ENCODE measurements around the gene ADAMTSL3. TPM values are rescaled to one million over a fixed set of nuclear protein-coding genes. Genes with fewer than 3 reads are reported as not detected.
A peak's percentile ranks its signal among the peaks of the same experiment; 100 is the strongest.

Gene ADAMTSL3
- total RNA-seq, 1 donor from 2014 or later, result 0.41 TPM

GRCh38 chr15:83733691-83734090 is 79.8 kb downstream of the ADAMTSL3 start:
- Histone ChIP-seq H3K9ac (no peak overlapping the region), H3K79me2 (ENCODE audit: low read depth) (no peaks in the 10 kb centered on the region), H3K27me3 (no peaks in the 10 kb centered on the region), H3F3A (ENCODE audit: low read depth) (no peaks in the 10 kb centered on the region), H4K20me1 (ENCODE audit: low read depth) (no peaks in the 10 kb centered on the region), H3K9me3 (ENCODE audit: low read depth) (no peaks in the 10 kb centered on the region), H3K4me3 (no peak overlapping the region), H2AFZ (replicated peaks) (no peak overlapping the region), H3K36me3 (no peaks in the 10 kb centered on the region), H3K4me2 (no peak overlapping the region), H3K27ac (no peak overlapping the region), H3K4me1 (peaks cover 4% of the 10 kb centered on the region)
- Mint-ChIP-seq H3K4me3 (no peak overlapping the region), H3K36me3 (no peaks in the 10 kb centered on the region), H3K27me3 (ENCODE audit: insufficient read depth, low read depth) (no peaks in the 10 kb centered on the region), H3K27ac (no peak overlapping the region), H3K9me3 (peaks cover 3% of the 10 kb centered on the region), H3K4me1 (peaks cover 4% of the 10 kb centered on the region)
- no peak for DNase-seq (ENCODE audit: low spot score)
- no peak for TF ChIP-seq EZH2phosphoT487 (IDR thresholded peaks at IDR 0.05)
- no peak for TF ChIP-seq CTCF (IDR thresholded peaks at IDR 0.05)
- TF ChIP-seq EZH2 (IDR thresholded peaks at IDR 0.05), result no peak

DNA sequence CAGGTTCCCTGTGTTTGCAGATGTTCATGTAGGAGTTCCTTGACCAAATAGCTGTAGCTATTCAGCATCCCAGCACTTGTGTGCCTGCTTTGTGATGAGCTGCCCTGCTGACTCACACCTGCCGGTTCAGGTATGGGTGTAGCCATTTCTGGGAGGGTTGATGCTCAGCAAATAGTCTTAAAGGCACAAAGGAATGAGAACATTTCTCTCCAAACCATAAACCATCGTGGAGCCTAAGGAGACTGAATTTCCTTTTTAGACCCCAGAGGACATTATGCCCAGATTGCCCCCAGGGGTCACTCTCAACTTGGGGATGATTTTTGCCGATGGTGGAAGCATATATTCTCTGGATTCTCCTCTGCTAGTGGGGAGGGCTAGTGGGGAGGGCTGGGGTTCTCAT is 80.6 kb downstream of the ADAMTSL3 start:
- H3K36me3 ChIP-seq, result no peaks in the 10 kb centered on the region
- H3K9me3 Mint-ChIP-seq, result peaks cover 3% of the 10 kb centered on the region
- H3K27me3 ChIP-seq, result no peaks in the 10 kb centered on the region
- H3K27ac ChIP-seq, result no peak overlapping the region
- H3K79me2 ChIP-seq (ENCODE audit: low read depth), result no peaks in the 10 kb centered on the region
- peaks cover 4% of the 10 kb centered on the region for H3K4me1 Mint-ChIP-seq
- no peak overlapping the region for H3K4me3 ChIP-seq
- H3K4me2 ChIP-seq, result no peak overlapping the region
- no peaks in the 10 kb centered on the region for H4K20me1 ChIP-seq (ENCODE audit: low read depth)
- TF ChIP-seq CTCF (IDR thresholded peaks at IDR 0.05) (peak; percentile 46), EZH2phosphoT487 (IDR thresholded peaks at IDR 0.05) (no peak), EZH2 (IDR thresholded peaks at IDR 0.05) (no peak)
- DNase-seq (ENCODE audit: low spot score), result peak; percentile 17
- H3K27ac Mint-ChIP-seq, result no peak overlapping the region
- H3F3A ChIP-seq (ENCODE audit: low read depth), result no peaks in the 10 kb centered on the region
- H3K9me3 ChIP-seq (ENCODE audit: low read depth), result no peaks in the 10 kb centered on the region
- H3K36me3 Mint-ChIP-seq, result no peaks in the 10 kb centered on the region
- peak overlapping the region; percentile 58 for H2AFZ ChIP-seq (replicated peaks)
- H3K4me3 Mint-ChIP-seq, result no peak overlapping the region
- no peak overlapping the region for H3K9ac ChIP-seq
- H3K4me1 ChIP-seq, result peaks cover 4% of the 10 kb centered on the region
- H3K27me3 Mint-ChIP-seq (ENCODE audit: insufficient read depth, low read depth), result no peaks in the 10 kb centered on the region

GRCh38 chr15:83739629-83740028 is 85.7 kb downstream of the ADAMTSL3 start:
- Histone ChIP-seq H3K36me3 (no peaks in the 10 kb centered on the region), H3K4me3 (no peak overlapping the region), H3K27ac (no peak overlapping the region), H2AFZ (replicated peaks) (no peak overlapping the region), H3K4me2 (no peak overlapping the region), H4K20me1 (ENCODE audit: low read depth) (no peaks in the 10 kb centered on the region), H3K79me2 (ENCODE audit: low read depth) (no peaks in the 10 kb centered on the region), H3K4me1 (no peaks in the 10 kb centered on the region), H3K9ac (no peak overlapping the region), H3K27me3 (no peaks in the 10 kb centered on the region), H3K9me3 (ENCODE audit: low read depth) (no peaks in the 10 kb centered on the region), H3F3A (ENCODE audit: low read depth) (no peaks in the 10 kb centered on the region)
- Mint-ChIP-seq H3K27ac (no peak overlapping the region), H3K27me3 (ENCODE audit: insufficient read depth, low read depth) (no peaks in the 10 kb centered on the region), H3K4me3 (no peak overlapping the region), H3K9me3 (no peaks in the 10 kb centered on the region), H3K4me1 (no peaks in the 10 kb centered on the region), H3K36me3 (no peaks in the 10 kb centered on the region)
- TF ChIP-seq EZH2 (IDR thresholded peaks at IDR 0.05) (no peak), EZH2phosphoT487 (IDR thresholded peaks at IDR 0.05) (no peak), CTCF (IDR thresholded peaks at IDR 0.05) (no peak)
- DNase-seq (ENCODE audit: low spot score), result no peak
